Measurements from ENCODE around the gene PXDN.

PXDN gene

DNA sequence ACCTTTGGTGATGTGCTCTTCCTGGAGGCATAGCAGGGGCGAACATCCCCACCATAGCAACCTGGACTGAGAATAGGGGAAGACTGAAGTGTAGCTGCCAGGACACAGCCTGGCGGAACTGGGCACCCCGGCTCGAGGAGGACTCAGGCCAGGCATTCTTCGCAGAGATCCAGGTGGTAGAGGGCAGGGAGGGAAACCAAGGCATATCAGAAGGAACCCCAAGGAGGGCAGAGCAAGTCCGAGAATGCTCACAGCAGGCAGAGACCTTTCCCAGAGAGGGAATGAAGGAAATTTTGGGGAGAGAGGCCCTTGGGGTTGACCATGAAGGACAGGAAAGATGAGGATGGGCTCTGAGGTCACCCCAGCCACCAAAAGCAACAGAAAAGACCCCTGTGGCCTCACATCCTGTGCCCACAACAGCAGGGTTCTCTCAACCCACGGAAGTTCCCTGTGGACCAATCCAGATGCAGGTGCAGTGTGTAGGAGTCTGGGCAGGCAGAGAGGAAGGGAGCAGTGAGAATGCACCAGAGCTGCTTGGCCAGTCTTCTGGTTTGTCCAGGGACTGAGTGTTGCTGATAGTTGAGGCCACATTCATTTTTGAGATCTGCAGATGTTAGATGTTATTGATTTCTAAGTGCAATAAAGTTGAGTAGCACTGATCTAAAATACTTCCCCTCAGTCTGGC lies 136.9 kb downstream of the PXDN start:
- Histone ChIP-seq H3K27me3 (ENCODE audit: insufficient read depth, low read depth, severe bottlenecking) (no peaks in the 10 kb centered on the region), H3K27ac (no peak overlapping the region), H3K4me3 (ENCODE audit: low read depth, low read length) (no peak overlapping the region), H3K9me3 (ENCODE audit: severe bottlenecking) (no peaks in the 10 kb centered on the region), H3K36me3 (no peaks in the 10 kb centered on the region)
- no peak for TF ChIP-seq CTCF (IDR thresholded peaks at IDR 0.05; ENCODE audit: low read depth, low read length)
- no peak for DNase-seq

DNA sequence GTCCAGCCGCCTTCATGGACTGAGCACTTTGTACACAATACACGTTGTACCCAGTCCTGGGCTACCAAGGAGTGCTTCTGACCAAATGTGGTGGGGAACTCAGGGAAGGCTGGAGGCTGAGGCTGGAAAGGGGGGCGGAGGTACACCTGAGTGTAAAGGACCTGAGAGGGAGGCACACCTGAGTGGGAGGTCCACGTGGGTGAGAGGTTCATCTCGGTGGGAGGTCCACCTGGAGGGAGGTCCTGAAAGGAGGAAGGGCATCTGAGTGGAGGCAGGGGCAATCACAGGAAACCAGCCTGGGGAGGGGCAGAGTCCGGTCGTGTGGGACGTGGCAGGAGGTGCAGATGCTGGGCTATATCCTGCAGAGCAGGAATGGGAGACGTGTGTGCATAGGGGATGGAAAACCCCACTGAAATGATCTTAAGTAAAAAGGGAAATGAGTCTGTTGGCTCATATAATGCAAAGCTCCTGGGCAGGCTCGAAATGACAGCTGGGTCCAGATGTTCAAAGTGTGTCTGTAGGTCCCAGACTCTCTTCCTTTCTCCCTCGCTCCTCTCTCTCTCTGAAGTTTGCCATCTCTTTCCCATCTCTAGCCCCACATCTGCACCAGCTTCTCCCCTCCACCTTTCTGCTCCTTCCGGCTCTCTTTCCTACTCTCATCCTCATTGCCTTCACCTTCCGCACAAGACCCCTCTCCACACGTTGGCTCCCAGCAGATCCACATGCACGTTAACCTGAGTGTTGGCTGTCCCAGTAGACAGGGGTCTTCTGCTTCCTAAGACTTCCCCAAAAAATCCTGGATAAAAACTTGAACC lies 137.7 kb downstream of the PXDN start:
- H3K27me3 ChIP-seq (ENCODE audit: insufficient read depth, low read depth, severe bottlenecking) = no peaks in the 10 kb centered on the region

GRCh38 chr2:1606046-1606400 lies 138.3 kb downstream of the PXDN start:
- no peak for DNase-seq
- no peak overlapping the region for H3K27ac ChIP-seq
- TF ChIP-seq CTCF (IDR thresholded peaks at IDR 0.05; ENCODE audit: low read depth, low read length) = no peak
- no peaks in the 10 kb centered on the region for H3K36me3 ChIP-seq
- no peaks in the 10 kb centered on the region for H3K27me3 ChIP-seq (ENCODE audit: insufficient read depth, low read depth, severe bottlenecking)
- H3K4me3 ChIP-seq (ENCODE audit: low read depth, low read length) = no peak overlapping the region
- H3K9me3 ChIP-seq (ENCODE audit: severe bottlenecking) = no peaks in the 10 kb centered on the region

More for the DNA sequence above, 137.7 kb downstream of the PXDN start:
- Histone ChIP-seq H3K36me3 (no peaks in the 10 kb centered on the region), H3K27ac (no peak overlapping the region), H3K4me3 (ENCODE audit: low read depth, low read length) (no peak overlapping the region), H3K9me3 (ENCODE audit: severe bottlenecking) (no peaks in the 10 kb centered on the region)
- TF ChIP-seq CTCF (IDR thresholded peaks at IDR 0.05; ENCODE audit: low read depth, low read length) = no peak
- DNase-seq = no peak

DNA sequence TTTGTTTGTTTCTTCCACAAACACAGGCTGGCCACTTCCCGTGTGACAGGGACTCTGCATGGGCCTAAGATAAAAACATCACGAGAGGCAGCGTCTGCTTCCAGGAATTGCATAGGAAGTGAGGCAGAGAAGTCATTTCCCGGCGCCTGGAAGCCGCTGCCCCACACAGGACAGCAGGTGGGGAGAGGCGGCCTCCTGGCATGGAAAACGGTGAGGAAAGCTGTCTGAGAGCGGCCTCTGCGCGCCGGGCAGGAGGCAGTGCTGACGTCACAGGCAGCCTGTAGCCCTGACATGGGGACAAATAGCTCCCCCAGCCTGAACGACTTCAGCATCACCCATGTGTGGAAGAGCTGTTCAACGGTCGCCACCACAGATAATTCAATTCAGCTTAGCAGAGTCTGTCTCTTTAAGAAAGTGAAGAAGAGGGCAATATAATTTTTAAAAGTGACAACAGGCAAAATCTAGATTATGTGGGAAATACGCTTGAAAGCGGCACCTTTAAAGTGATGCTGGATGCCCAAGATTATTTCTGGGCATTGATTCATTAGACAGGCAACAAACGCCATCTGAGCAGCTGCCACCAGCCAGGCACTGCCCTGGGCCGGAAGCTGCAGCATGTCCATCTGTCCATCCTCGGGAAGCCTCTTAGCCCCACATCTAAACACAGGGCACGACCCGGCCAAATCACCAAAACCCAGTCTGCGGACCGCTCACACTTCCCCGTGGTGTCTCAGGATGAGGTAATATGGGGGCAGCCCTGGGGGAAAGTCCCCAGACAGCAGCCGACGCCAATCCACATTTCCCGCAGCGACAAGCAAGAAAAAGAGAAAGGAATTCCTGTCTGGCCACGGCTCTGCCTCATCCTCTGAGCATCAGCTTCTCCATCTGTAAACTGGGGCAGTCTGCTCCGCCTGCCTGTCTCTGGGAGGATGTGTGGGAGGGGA lies 138.9 kb downstream of the PXDN start:
- Histone ChIP-seq H3K36me3 (no peaks in the 10 kb centered on the region), H3K4me3 (ENCODE audit: low read depth, low read length) (no peak overlapping the region), H3K27me3 (ENCODE audit: insufficient read depth, low read depth, severe bottlenecking) (no peaks in the 10 kb centered on the region), H3K27ac (peak overlapping the region; percentile 16; the same call in 1 of the 2 replicates), H3K9me3 (ENCODE audit: severe bottlenecking) (no peaks in the 10 kb centered on the region)
- TF ChIP-seq CTCF (IDR thresholded peaks at IDR 0.05; ENCODE audit: low read depth, low read length) = no peak
- DNase-seq = peak; percentile 81

DNA sequence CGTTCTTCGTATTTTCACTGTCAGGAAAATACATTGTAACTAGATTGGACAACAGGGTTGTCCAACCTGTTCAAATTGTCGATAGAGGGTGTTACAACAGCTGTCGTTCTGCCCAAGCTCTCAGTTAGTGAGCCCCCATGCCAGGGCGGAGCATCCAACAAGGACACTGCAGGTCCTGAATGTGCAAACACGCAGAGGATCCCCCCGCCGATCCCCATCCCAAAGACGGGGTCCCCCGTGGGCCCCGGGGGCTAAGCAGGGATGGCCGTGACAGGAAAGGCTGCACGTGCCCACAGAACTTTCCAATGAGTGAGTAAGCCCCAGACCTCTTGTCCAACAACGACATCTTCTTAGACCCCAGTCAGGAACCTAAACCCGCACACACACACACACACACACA lies 140.8 kb downstream of the PXDN start:
- no peak for TF ChIP-seq CTCF (IDR thresholded peaks at IDR 0.05; ENCODE audit: low read depth, low read length)
- Histone ChIP-seq H3K27ac (no peak overlapping the region), H3K9me3 (ENCODE audit: severe bottlenecking) (no peaks in the 10 kb centered on the region), H3K36me3 (no peaks in the 10 kb centered on the region), H3K27me3 (ENCODE audit: insufficient read depth, low read depth, severe bottlenecking) (no peaks in the 10 kb centered on the region), H3K4me3 (ENCODE audit: low read depth, low read length) (no peak overlapping the region)
- DNase-seq = no peak

Data from WERI-Rb-1 (cell line).